GM23338 (cell line): Measurements from ENCODE around the gene CNPY1. TPM values are rescaled to one million over a fixed set of nuclear protein-coding genes. Genes with fewer than 3 reads are reported as not detected.

ENCODE experiments used
- ATAC-seq: fragments of 200-7000 bp; cut with Tn5 transposase; 3 replicates; pipeline ENCODE4 v1.9.1; 2020
- DNase-seq: peaks from one replicate; pipeline ENCODE4 v3.0.0-alpha.2; 2015; ENCODE audit warnings: low spot score
- H2AFZ ChIP-seq: fragments of 200-600 bp; sonication (generic); 2 replicates; pipeline ENCODE4 v1.8.0; 2016; ENCODE audit warnings: antibody characterized with exemption, mild to moderate bottlenecking, moderate library complexity
- H3F3A ChIP-seq: fragments of 200-600 bp; sonication (generic); replicated peaks from 2 replicates; pipeline ENCODE4 v1.8.0; 2017; ENCODE audit warnings: antibody characterized with exemption, mixed run types, low read depth
- H3K27ac ChIP-seq: fragments of 200-600 bp; sonication (generic); 2 replicates; pipeline ENCODE4 v1.6.1; 2016; ENCODE audit warnings: low read depth
- H3K27me3 ChIP-seq: fragments of 200-600 bp; sonication (generic); 2 replicates; pipeline ENCODE4 v1.8.0; 2016; ENCODE audit warnings: mild to moderate bottlenecking, mixed run types, moderate library complexity; ENCODE audit not compliant: insufficient read depth
- H3K36me3 ChIP-seq: fragments of 200-600 bp; sonication (generic); 2 replicates; pipeline ENCODE4 v1.8.0; 2016; ENCODE audit warnings: mild to moderate bottlenecking; ENCODE audit not compliant: insufficient read depth
- H3K4me1 ChIP-seq: fragments of 200-600 bp; sonication (generic); 2 replicates; pipeline ENCODE4 v1.8.0; 2016; ENCODE audit warnings: mild to moderate bottlenecking, moderate library complexity; ENCODE audit not compliant: insufficient read depth
- H3K4me2 ChIP-seq: fragments of 200-600 bp; sonication (generic); 2 replicates; pipeline ENCODE4 v1.7.1; 2017; ENCODE audit warnings: mixed run types
- H3K4me3 ChIP-seq: fragments of 200-600 bp; sonication (generic); 2 replicates; pipeline ENCODE4 v1.6.1; 2016; ENCODE audit warnings: mixed run types
- H3K79me2 ChIP-seq: fragments of 200-600 bp; sonication (generic); replicated peaks from 2 replicates; pipeline ENCODE4 v1.8.0; 2017; ENCODE audit warnings: mild to moderate bottlenecking; ENCODE audit not compliant: insufficient read depth
- H3K9me2 ChIP-seq: fragments of 200-600 bp; sonication (generic); 2 replicates; pipeline ENCODE4 v1.8.0; 2017; ENCODE audit not compliant: insufficient read depth
- H4K20me1 ChIP-seq: fragments of 200-600 bp; sonication (generic); replicated peaks from 2 replicates; pipeline ENCODE4 v1.8.0; 2017; ENCODE audit warnings: mild to moderate bottlenecking; ENCODE audit not compliant: insufficient read depth
- H3K27ac Mint-ChIP-seq: 2 replicates; pipeline ENCODE4 v1.8.0; 2020; ENCODE audit warnings: inconsistent platforms, mild to moderate bottlenecking, moderate library complexity, mixed read lengths
- H3K27me3 Mint-ChIP-seq: 3 replicates; pipeline ENCODE4 v1.8.0; 2022; ENCODE audit warnings: low read depth, mild to moderate bottlenecking, moderate library complexity, mixed read lengths, inconsistent platforms; ENCODE audit not compliant: insufficient read depth, poor library complexity
- H3K36me3 Mint-ChIP-seq: 3 replicates; pipeline ENCODE4 v1.8.0; 2021; ENCODE audit warnings: low read depth, mild to moderate bottlenecking, inconsistent platforms, moderate library complexity, mixed read lengths
- H3K4me1 Mint-ChIP-seq: 3 replicates; pipeline ENCODE4 v1.8.0; 2020; ENCODE audit warnings: mild to moderate bottlenecking, inconsistent platforms, mixed read lengths
- H3K4me3 Mint-ChIP-seq: 3 replicates; pipeline ENCODE4 v1.8.0; 2021; ENCODE audit warnings: moderate library complexity, mild to moderate bottlenecking, inconsistent platforms, mixed read lengths
- H3K9me3 Mint-ChIP-seq: 3 replicates; pipeline ENCODE4 v1.8.0; 2020; ENCODE audit warnings: moderate library complexity, mild to moderate bottlenecking, inconsistent platforms, mixed read lengths
- ETS1 ChIP-seq: IDR thresholded peaks from 2 replicates; pipeline ENCODE4 v1.6.1; 2016; ENCODE audit warnings: antibody characterized with exemption
- EZH2 ChIP-seq: fragments of 200-600 bp; sonication (generic); IDR thresholded peaks from one replicate; pipeline ENCODE4 v1.8.0; 2017; ENCODE audit warnings: antibody characterized with exemption, mild to moderate bottlenecking, low read depth; ENCODE audit not compliant: unreplicated experiment
- EZH2phosphoT487 ChIP-seq: fragments of 200-600 bp; sonication (generic); IDR thresholded peaks from one replicate; pipeline ENCODE4 v1.8.1; 2018; ENCODE audit warnings: antibody characterized with exemption; ENCODE audit not compliant: unreplicated experiment
- JUNB ChIP-seq: IDR thresholded peaks from one replicate; pipeline ENCODE4 v1.6.1; 2016; ENCODE audit warnings: antibody characterized with exemption; ENCODE audit not compliant: unreplicated experiment
- NANOG ChIP-seq: IDR thresholded peaks from 2 replicates; pipeline ENCODE4 v1.6.1; 2016; ENCODE audit warnings: antibody characterized with exemption, borderline replicate concordance
- STAT1 ChIP-seq: IDR thresholded peaks from one replicate; pipeline ENCODE4 v1.6.1; 2016; ENCODE audit warnings: antibody characterized with exemption; ENCODE audit not compliant: unreplicated experiment
- ZNF114 ChIP-seq: fragments of 250-450 bp; sonication (Bioruptor Pico); IDR thresholded peaks from 2 replicates; pipeline ENCODE4 v1.5.0; 2020; ENCODE audit warnings: mild to moderate bottlenecking, moderate library complexity
- ZNF331 ChIP-seq: fragments of 250-450 bp; sonication (Bioruptor Pico); IDR thresholded peaks from 2 replicates; pipeline ENCODE4 v1.5.0; 2020; ENCODE audit warnings: low read depth, mild to moderate bottlenecking, moderate library complexity
- polyA plus RNA-seq: library from polyadenylated mRNA; unstranded; fragments of >200 nt; fragmentation: Nextera tagmentation; extraction: Ambion mirVana; gene quantifications from 2 replicates; pipeline ENCODE4 v1.2.1, GENCODE V29; 2016
- total RNA-seq: library from RNA; depleted of rRNA; stranded (reverse); fragments of >200 nt; shearing (Covaris generic); gene quantifications from 2 replicates; pipeline ENCODE4 v1.2.3, GENCODE V29; 2014

CNPY1 gene
- total and polyA plus RNA-seq, 2 experiments from 2014 or later, result not detected

GRCh38 chr7:155570171-155570958, 24.0 kb upstream of the CNPY1 start (continued):
- no peak for TF ChIP-seq ETS1
- TF ChIP-seq NANOG, result no peak
- no peak for TF ChIP-seq EZH2
- TF ChIP-seq STAT1, result no peak

GRCh38 chr7:155569681-155570080, 23.3 kb upstream of the CNPY1 start:
- no peaks in the 10 kb centered on the region for H3K9me3 Mint-ChIP-seq
- no peaks in the 10 kb centered on the region for H4K20me1 ChIP-seq
- H3K27me3 Mint-ChIP-seq, result peaks cover 4% of the 10 kb centered on the region
- DNase-seq (no peak), ATAC-seq (no peak)
- no peaks in the 10 kb centered on the region for H3K4me1 ChIP-seq
- H3K9me2 ChIP-seq, result no peaks in the 10 kb centered on the region
- H3K36me3 Mint-ChIP-seq, result no peaks in the 10 kb centered on the region
- no peak overlapping the region for H3K4me3 Mint-ChIP-seq
- no peak overlapping the region for H3K27ac ChIP-seq
- TF ChIP-seq JUNB (no peak), EZH2 (no peak), NANOG (no peak), ZNF114 (no peak)
- peaks cover 13% of the 10 kb centered on the region for H3K4me1 Mint-ChIP-seq
- H3K79me2 ChIP-seq, result no peaks in the 10 kb centered on the region
- no peak overlapping the region for H3K4me2 ChIP-seq
- H3K36me3 ChIP-seq, result no peaks in the 10 kb centered on the region
- peak overlapping the region; percentile 56; the same call in 1 of the 2 replicates for H3K27ac Mint-ChIP-seq
- H3K4me3 ChIP-seq, result no peak overlapping the region
- H3K27me3 ChIP-seq, result no peaks in the 10 kb centered on the region
- H2AFZ ChIP-seq, result no peak overlapping the region
- H3F3A ChIP-seq, result no peaks in the 10 kb centered on the region

- Histone ChIP-seq H3K4me2 (no peak overlapping the region), H3K4me1 (no peaks in the 10 kb centered on the region), H3K79me2 (no peaks in the 10 kb centered on the region), H3K36me3 (no peaks in the 10 kb centered on the region), H3K27me3 (no peaks in the 10 kb centered on the region), H3K9me2 (no peaks in the 10 kb centered on the region), H3K4me3 (no peak overlapping the region), H4K20me1 (no peaks in the 10 kb centered on the region), H3K27ac (no peak overlapping the region), H3F3A (no peaks in the 10 kb centered on the region), H2AFZ (no peak overlapping the region; the same call in 1 of the 2 replicates)
- no peaks in the 10 kb centered on the region for H3K9me3 Mint-ChIP-seq
- peak; percentile 15; the same call in 2 of the 3 replicates for ATAC-seq
- peaks cover 13% of the 10 kb centered on the region for H3K4me1 Mint-ChIP-seq
- H3K36me3 Mint-ChIP-seq, result no peaks in the 10 kb centered on the region
- peak overlapping the region; percentile 56; the same call in 1 of the 2 replicates for H3K27ac Mint-ChIP-seq
- no peak overlapping the region for H3K4me3 Mint-ChIP-seq
- no peak for DNase-seq
- peaks cover 4% of the 10 kb centered on the region for H3K27me3 Mint-ChIP-seq
- TF ChIP-seq JUNB (no peak), NANOG (no peak), ZNF331 (no peak), EZH2phosphoT487 (no peak), ZNF114 (no peak)
Observed at GRCh38 chr7:155568842-155569494, 22.6 kb upstream of the CNPY1 start.
